ENCODE measurements around the gene XXYLT1. TPM values are rescaled to one million over a fixed set of nuclear protein-coding genes. Genes with fewer than 3 reads are reported as not detected.

The XXYLT1 gene
- total RNA-seq, 1 donor from 2014 or later = 25.4 TPM

- no peak for TF ChIP-seq CTCF (IDR thresholded peaks at IDR 0.05; ENCODE audit: unreplicated experiment)
- no peaks in the 10 kb centered on the region for H3K9me3 Mint-ChIP-seq (ENCODE audit: low read depth)
- H3K4me3 Mint-ChIP-seq (ENCODE audit: low read depth) = no peak overlapping the region
- H3K27ac Mint-ChIP-seq = no peak overlapping the region
- peaks cover 2% of the 10 kb centered on the region for H3K36me3 Mint-ChIP-seq (ENCODE audit: insufficient read depth)
- no peak for DNase-seq (ENCODE audit: low spot score, unreplicated experiment)
- no peaks in the 10 kb centered on the region for H3K27me3 Mint-ChIP-seq
- peaks cover 7% of the 10 kb centered on the region for H3K4me1 Mint-ChIP-seq (ENCODE audit: low read depth)
Observed at GRCh38 chr3:195198426-195199346, 72.3 kb downstream of the XXYLT1 start.

- peaks cover 7% of the 10 kb centered on the region for H3K4me1 Mint-ChIP-seq (ENCODE audit: low read depth)
- H3K27ac Mint-ChIP-seq = no peak overlapping the region
- DNase-seq (ENCODE audit: low spot score, unreplicated experiment) = no peak
- peaks cover 2% of the 10 kb centered on the region for H3K36me3 Mint-ChIP-seq (ENCODE audit: insufficient read depth)
- no peak for TF ChIP-seq CTCF (IDR thresholded peaks at IDR 0.05; ENCODE audit: unreplicated experiment)
- no peaks in the 10 kb centered on the region for H3K27me3 Mint-ChIP-seq
- H3K9me3 Mint-ChIP-seq (ENCODE audit: low read depth) = no peaks in the 10 kb centered on the region
- no peak overlapping the region for H3K4me3 Mint-ChIP-seq (ENCODE audit: low read depth)
Observed at GRCh38 chr3:195197765-195198425, 73.1 kb downstream of the XXYLT1 start.

- Mint-ChIP-seq H3K4me3 (ENCODE audit: low read depth) (no peak overlapping the region), H3K4me1 (ENCODE audit: low read depth) (peaks cover 7% of the 10 kb centered on the region), H3K27me3 (no peaks in the 10 kb centered on the region), H3K36me3 (ENCODE audit: insufficient read depth) (peaks cover 8% of the 10 kb centered on the region), H3K9me3 (ENCODE audit: low read depth) (peaks cover 9% of the 10 kb centered on the region), H3K27ac (no peak overlapping the region)
- TF ChIP-seq CTCF (IDR thresholded peaks at IDR 0.05; ENCODE audit: unreplicated experiment) = no peak
- DNase-seq (ENCODE audit: low spot score, unreplicated experiment) = no peak
Observed at GRCh38 chr3:195196266-195196665, 74.7 kb downstream of the XXYLT1 start.

DNA sequence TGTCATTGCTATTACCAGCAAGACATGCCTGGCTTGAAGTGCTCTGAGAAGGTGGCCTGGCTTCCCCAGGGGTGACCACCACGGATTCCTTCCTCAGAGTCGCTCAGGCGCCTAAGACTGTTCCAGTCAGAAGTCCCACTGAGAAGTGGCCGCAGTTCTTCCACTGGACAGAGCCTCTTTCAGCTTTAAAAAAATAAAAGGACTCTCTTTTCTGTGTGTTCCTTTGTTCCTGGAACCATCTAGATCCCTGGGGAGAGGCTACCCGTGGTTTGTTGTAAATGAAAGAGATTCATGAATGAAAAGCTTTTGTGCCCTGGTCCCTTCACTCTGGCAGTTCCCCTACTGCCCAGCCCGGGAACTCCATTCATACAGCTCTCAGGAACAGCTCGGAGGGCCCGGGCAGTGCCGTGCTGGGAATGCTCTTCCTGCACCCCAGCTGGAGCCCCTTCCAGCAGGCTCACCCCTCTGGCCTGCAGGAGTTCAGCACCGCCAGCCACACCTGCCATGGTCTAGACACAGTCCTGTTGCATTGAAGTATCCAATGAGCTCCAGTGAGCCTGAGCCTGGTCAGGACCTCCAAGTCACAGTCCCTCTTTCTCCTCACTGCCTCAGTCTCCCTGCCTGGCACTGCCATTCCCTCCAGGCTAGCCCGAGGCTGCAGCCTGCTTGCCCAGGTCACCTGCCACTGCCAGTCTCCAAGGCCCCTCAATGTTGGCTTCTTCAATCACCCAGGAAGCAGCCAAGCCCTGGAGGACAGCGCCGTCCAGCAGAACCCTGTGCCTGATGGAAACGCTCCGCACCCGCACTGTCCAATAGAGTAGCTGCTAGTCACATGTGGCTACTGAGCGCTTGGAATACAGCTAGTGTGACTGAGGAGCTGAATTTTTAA, 75.4 kb downstream of the XXYLT1 start:
- no peak for TF ChIP-seq CTCF (IDR thresholded peaks at IDR 0.05; ENCODE audit: unreplicated experiment)
- Mint-ChIP-seq H3K4me1 (ENCODE audit: low read depth) (peaks cover 7% of the 10 kb centered on the region), H3K27me3 (no peaks in the 10 kb centered on the region), H3K27ac (no peak overlapping the region), H3K36me3 (ENCODE audit: insufficient read depth) (peaks cover 9% of the 10 kb centered on the region), H3K9me3 (ENCODE audit: low read depth) (peaks cover 12% of the 10 kb centered on the region), H3K4me3 (ENCODE audit: low read depth) (no peak overlapping the region)
- DNase-seq (ENCODE audit: low spot score, unreplicated experiment) = no peak

All from progenitor cell of endocrine pancreas (in vitro differentiated cells).